GM21529 (cell line): ENCODE results near the gene CARMIL3.
"Not testable (repeated sequence)": the region's sequence is repeated elsewhere in the genome, so short reads cannot be mapped to it uniquely, and the experiment has no call there.

Experiments
- ATAC-seq: cut with Tn5 transposase; IDR thresholded peaks from one replicate; pipeline ENCODE4 v1.9.1; 2021; ENCODE audit not compliant: unreplicated experiment

CARMIL3 gene

DNA sequence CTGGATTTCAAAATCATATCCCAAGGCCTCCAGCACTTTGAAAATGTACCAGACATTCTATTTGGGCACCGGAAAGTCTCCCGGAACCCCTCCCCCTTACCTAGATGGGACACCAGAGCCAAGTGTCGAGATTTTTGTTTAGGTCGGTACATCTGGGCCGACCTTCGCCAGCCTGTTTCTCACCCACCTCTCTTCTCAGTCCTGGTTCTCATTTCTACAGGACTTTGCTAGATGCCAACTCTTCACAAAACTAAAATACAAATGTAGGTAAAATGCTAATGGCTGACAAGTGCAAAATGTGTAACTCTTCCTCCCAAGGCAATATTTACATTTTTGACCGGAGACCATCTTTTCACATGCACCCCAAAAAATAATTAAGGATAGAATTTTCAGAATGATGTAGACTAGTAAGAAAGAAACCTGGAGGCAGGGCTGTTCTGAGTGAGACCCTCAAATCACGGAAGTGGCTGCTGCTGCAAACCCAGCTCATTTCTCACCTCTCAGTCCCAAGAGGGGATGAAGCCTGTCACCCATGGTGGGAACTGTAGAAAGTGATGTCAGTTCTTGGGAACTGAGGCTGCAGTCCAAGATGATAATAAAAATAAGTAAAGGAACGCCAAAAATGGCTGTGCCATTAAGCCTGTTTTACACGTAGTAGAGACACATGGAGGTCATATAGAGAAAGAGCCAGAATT, 14.7 kb upstream of the CARMIL3 start:
- peak; percentile 5 for ATAC-seq

DNA sequence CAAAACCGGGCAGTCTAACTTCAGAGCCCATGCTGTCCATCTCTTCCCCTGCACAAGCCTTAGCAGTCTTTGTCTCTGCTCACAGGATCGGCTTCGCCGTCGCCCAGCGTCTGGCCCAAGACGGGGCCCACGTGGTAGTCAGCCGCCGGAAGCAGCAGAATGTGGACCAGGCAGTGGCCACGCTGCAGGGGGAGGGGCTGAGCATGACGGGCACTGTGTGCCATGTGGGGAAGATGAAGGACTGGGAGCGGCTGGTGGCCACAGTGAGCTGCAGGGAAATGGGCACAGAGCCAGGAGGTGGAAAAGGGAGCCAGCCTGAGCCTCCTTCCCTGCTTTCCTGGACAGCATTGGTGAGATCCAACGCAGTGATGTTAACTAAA, 14.2 kb upstream of the CARMIL3 start:
- ATAC-seq: no peak

- ATAC-seq: no peak
These were observed 13.1 kb upstream of the CARMIL3 start for GRCh38 chr14:24038686-24039085.

DNA sequence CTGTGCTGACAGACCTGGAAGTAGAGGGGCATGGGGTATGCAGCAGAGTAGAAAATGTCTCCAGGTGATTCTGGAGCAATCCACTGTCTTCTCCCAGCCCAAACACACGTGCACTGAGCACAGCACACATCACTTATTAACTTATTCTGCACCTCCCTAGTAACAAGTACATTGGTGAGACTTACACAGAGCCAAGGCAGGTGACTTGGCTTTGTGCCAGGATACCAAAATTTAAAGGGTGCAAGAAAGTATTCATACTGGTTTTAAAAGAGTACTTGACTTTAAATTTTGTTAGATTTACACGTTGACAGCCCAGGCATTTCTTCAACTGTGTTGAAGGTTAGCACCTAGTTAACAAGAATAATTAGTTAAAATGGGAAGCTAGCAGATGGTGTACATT, 11.1 kb upstream of the CARMIL3 start:
- ATAC-seq: no peak

DNA sequence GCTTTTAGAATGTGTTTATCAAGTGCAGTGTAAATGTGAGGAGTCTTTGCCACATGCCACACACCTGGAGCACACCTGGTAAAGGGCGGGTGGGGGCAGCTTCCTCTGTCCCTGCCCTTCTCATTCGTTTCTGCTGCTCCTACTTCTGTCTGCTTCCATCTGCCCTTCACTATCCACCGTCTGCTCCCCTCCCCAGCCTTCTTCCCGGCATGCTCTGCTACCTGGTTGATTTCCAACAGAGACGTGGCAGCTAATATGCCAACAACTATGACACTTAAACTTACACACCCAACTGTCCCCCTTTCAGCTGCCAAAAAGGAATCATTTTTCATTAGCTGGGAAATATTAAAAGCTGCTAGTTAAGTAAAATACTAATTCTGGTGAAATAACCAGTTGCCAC, 9.1 kb upstream of the CARMIL3 start:
- no peak for ATAC-seq

- not testable (repeated sequence) for ATAC-seq
These were observed 2.8 kb upstream of the CARMIL3 start for GRCh38 chr14:24049002-24049401.

DNA sequence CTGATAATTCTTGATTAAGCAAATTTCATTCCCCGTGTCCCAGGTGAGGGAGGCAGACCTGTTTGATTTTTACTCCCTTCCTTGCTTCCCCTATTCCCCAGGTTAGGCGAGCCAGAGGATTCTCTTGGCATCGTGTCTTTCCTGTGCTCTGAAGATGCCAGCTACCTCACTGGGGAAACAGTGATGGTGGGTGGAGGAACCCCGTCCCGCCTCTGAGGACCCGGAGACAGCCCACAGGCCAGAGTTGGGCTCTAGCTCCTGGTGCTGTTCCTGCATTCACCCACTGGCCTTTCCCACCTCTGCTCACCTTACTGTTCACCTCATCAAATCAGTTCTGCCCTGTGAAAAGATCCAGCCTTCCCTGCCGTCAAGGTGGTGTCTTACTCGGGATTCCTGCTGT, 1.1 kb upstream of the CARMIL3 start:
- not testable (repeated sequence) for ATAC-seq

GRCh38 chr14:24051176-24051788, 527 bp upstream of the CARMIL3 start:
- ATAC-seq: peak; percentile 19

DNA sequence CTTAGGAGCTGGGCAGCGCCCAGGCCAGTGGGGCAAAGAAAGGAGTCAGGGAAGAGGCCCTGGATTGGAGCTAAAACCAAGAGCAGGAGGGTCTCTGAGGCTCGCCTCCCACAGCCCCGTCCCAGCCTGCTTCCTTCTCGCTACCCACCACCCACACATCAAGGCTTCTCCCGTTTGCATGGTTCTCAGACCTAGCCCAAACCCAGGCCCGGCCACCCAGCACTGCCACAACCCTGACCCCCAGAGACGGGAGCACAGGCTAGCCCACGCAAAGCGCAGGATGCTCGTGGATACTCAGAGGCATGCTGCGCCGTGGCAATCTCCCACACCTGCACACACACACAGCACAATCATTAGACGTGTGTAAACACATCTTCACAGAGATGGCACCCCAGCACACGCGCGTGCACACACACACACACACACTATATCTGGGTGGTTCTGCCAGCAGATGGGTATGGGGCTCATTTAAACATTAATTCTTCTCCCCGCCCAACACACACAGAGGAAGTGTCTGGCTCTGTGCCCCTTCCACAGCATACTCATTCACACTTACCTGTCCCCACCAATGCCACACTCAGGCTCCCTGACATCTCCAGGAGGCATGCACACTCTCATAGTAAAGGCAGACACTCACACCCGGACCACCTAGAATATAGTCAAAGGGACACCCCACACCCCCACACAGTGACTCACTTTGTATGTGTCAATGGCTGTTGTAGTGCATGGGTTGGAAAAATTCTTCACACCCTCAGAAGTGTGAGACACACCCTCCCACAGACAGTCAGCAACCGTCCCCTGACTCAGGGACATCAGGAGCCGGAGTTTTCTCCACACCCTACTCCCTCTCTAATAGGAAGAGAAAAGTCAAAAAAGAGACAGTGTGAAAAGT, 1.1 kb downstream of the CARMIL3 start:
- no peak for ATAC-seq

DNA sequence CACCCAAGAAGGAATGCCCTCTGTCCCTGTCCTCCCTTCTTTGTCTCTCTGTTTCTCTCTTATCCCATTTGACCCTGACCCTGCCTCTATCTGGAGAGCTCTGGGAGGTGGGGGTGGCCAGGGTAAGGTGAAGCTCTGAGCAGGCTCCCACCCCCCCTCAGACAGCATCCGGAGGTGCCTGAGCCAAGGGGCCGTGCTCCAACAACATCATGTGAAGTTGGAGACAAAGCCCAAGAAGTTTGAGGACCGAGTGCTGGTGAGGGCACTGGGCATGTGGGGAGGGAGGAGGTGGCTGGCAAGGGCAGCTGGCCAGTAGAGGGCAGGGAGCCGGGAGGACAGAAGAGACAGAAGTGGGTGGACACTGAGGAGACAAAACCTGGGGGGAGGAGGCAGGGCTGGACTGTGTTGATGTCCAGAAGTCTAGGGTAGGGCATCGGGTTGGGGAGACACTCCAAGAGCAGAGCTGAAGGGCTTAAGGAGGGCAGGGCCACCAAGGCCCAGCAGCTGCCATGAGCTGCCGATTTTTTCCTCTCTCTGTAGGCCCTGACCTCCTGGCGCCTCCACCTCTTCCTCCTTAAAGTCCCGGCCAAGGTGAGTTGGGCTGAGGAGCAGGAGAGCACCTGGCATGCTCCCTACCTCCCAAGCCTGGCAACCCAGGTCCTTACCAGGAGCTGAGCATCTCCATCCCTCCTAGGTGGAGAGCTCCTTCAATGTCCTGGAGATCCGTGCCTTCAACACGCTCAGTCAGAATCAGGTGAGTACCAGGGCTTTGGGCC, 1.9 kb downstream of the CARMIL3 start:
- ATAC-seq: no peak

GRCh38 chr14:24054324-24054641, 2.5 kb downstream of the CARMIL3 start:
- ATAC-seq: no peak

GRCh38 chr14:24054646-24055045, 2.8 kb downstream of the CARMIL3 start:
- ATAC-seq: no peak

GRCh38 chr14:24055971-24056799, 4.4 kb downstream of the CARMIL3 start:
- no peak for ATAC-seq

- no peak for ATAC-seq
These were observed 5.0 kb downstream of the CARMIL3 start for GRCh38 chr14:24056800-24057184.

DNA sequence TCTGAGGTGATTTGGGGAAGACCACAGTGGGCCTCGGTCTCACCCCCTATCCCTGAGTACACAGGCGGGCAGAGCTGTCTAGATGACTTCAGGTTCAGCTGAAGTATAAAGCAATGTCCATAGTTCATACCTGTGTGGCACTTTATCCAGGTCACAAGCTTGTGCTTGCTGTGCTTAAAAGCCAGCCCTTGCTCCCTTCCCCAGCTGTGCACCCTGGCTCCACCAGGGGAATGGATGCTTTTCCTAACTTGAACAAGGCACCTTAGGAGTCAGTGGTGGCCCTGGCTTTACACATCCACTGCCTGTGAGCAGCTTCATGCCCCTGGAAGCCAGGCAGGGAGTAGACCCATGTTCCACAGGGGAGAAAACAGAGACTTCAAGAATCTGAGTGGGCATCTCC, 5.5 kb downstream of the CARMIL3 start:
- no peak for ATAC-seq

DNA sequence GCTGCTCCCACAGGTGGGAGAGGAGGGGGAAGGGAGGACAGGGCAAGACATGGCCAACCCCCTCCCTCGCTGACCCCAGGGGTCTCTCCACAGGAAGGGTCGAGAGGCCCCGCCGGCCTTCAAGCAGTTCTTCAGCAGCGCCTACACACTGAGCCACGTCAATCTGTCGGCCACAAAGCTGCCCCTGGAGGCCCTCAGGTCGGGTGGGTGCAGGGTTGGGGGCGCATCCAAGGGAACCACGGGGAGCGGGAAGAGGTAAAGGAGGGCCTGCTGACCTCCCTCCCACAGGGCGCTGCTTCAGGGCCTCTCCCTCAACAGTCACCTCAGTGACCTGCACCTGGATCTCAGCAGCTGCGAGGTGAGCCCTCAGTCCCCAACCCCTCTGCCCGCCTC, 6.1 kb downstream of the CARMIL3 start:
- ATAC-seq: no peak

GRCh38 chr14:24058260-24058950, 6.6 kb downstream of the CARMIL3 start:
- ATAC-seq: no peak

DNA sequence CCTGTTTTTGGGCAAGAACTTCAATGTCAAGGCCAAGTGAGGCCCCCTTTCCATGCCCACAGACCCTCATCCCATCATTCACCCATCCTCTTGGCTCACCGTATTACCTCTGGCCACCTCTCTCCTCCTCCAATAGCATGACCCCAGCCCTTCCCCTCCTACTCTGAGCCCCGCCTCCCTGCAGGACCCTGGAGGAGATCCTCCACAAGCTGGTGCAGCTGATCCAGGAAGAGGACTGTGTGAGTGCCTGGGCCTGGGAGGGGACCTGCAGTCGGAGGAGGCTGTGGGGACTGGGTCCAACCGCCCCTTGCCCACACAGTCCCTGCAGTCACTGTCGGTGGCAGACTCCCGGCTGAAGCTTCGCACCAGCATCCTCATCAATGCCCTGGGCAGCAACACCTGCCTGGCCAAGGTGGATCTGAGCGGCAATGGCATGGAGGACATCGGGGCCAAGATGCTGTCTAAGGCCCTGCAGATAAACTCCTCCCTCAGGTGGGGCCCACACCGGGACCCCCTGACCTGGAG, 7.2 kb downstream of the CARMIL3 start:
- no peak for ATAC-seq

DNA sequence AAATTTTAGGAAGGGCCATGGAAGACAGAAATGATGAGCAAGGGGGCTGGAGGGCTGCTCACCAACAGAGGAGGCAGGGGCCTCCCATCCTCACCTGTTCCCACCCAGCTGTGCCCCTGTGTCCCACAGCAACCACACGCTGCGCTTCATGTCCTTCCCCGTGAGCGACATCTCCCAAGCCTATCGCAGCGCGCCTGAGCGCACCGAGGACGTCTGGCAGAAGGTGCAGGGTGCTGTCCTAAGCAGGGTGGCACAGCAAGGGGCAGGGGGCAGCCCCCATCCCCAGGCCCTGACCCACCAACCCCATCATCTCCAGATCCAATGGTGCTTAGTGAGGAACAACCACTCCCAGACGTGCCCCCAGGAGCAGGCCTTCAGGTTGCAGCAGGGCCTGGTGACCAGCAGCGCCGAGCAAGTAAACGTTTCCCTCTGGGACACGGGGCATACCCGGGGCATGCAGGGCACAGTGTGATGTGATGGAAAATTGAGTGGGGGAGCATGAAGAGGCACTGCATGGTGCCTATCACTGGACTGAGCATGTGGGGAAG, 8.1 kb downstream of the CARMIL3 start:
- ATAC-seq: no peak
